ENCODE results near the gene NKX6-1. TPM values are rescaled to one million over a fixed set of nuclear protein-coding genes. Genes with fewer than 3 reads are reported as not detected.

NKX6-1 gene
- total RNA-seq, 1 donor, result 0.18 TPM

GRCh38 chr4:84504821-84505220 is 5.7 kb upstream of the NKX6-1 start:
- no peak for DNase-seq (ENCODE audit: low read depth)
- TF ChIP-seq CTCF (IDR thresholded peaks at IDR 0.05; ENCODE audit: insufficient read depth, low read length), result no peak
- H3K4me3 ChIP-seq (ENCODE audit: low read depth, low read length), result no peak overlapping the region

- TF ChIP-seq CTCF (IDR thresholded peaks at IDR 0.05; ENCODE audit: insufficient read depth, low read length), result peak; percentile 83
- no peak overlapping the region for H3K4me3 ChIP-seq (ENCODE audit: low read depth, low read length)
- peak; percentile 75 for DNase-seq (ENCODE audit: low read depth)
These were observed 4.7 kb upstream of the NKX6-1 start for GRCh38 chr4:84503495-84504437.

GRCh38 chr4:84502955-84503373 is 3.9 kb upstream of the NKX6-1 start:
- DNase-seq (ENCODE audit: low read depth), result no peak
- no peak for TF ChIP-seq CTCF (IDR thresholded peaks at IDR 0.05; ENCODE audit: insufficient read depth, low read length)
- H3K4me3 ChIP-seq (ENCODE audit: low read depth, low read length), result no peak overlapping the region

GRCh38 chr4:84502333-84502954 is 3.4 kb upstream of the NKX6-1 start:
- DNase-seq (ENCODE audit: low read depth), result no peak
- no peak overlapping the region for H3K4me3 ChIP-seq (ENCODE audit: low read depth, low read length)
- TF ChIP-seq CTCF (IDR thresholded peaks at IDR 0.05; ENCODE audit: insufficient read depth, low read length), result no peak

GRCh38 chr4:84501721-84502267 is 2.7 kb upstream of the NKX6-1 start:
- TF ChIP-seq CTCF (IDR thresholded peaks at IDR 0.05; ENCODE audit: insufficient read depth, low read length), result no peak
- H3K4me3 ChIP-seq (ENCODE audit: low read depth, low read length), result no peak overlapping the region
- no peak for DNase-seq (ENCODE audit: low read depth)

- TF ChIP-seq CTCF (IDR thresholded peaks at IDR 0.05; ENCODE audit: insufficient read depth, low read length), result no peak
- no peak for DNase-seq (ENCODE audit: low read depth)
- no peak overlapping the region for H3K4me3 ChIP-seq (ENCODE audit: low read depth, low read length)
These were observed 2.1 kb upstream of the NKX6-1 start for GRCh38 chr4:84501202-84501503.
